Measurements from ENCODE around the gene UBL4A.

The UBL4A gene

DNA sequence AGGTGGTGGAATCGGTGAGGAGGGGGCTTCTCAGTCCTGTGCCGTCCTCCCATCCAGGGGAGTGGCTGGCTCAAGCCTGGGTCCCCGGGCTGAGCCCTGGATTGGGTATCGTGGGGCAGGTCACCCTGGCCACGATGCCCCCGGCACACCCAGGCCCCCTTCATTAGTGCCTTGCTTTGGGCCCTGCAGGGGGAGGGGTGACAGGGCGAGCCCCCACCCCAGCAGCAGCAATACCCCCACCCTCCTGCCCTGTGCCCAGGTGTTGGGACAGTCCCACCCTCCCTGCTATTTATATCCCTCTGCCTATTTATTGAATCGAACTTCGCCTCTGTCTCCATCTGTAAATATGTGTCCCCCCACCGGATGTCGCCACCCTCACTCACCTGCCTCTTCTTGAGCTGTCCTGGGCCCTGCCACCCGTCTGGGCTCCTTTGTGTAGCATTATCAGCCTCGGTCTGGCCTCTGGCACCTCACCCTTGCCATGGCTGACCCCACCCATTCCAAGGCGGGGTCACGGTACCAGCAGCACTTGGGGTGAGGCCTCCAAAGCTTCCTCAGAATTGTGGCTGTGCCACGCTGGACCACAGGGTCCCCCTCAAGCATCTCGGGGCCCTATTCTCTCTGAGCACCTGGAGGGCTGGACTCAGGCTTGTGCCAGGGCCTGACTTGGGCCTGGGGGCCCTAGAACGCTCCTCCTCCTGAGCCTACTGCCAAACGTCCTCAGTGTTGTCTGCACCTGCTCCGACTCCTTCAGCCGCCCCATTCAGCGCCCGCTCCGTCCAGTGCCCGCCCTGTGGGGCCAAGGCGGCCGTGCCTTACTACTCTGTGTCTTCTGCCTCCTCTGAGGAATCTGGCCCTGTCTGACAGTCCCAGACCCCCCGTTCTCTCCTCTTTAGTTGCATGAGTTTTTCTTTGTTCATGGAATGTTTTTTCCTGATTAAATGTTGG lies 13.5 kb downstream of the UBL4A start:
- in situ Hi-C loops (cut with HindIII; ENCODE audit: low pct_unique_long_range_greater_than_20kb, low sequenced_read_pairs), result no loop called here
- no peak for TF ChIP-seq JUND (IDR thresholded peaks at IDR 0.05; ENCODE audit: low read depth)
- no peak for DNase-seq (ENCODE audit: low read depth in 1 of 2, low spot score in 1 of 2)

DNA sequence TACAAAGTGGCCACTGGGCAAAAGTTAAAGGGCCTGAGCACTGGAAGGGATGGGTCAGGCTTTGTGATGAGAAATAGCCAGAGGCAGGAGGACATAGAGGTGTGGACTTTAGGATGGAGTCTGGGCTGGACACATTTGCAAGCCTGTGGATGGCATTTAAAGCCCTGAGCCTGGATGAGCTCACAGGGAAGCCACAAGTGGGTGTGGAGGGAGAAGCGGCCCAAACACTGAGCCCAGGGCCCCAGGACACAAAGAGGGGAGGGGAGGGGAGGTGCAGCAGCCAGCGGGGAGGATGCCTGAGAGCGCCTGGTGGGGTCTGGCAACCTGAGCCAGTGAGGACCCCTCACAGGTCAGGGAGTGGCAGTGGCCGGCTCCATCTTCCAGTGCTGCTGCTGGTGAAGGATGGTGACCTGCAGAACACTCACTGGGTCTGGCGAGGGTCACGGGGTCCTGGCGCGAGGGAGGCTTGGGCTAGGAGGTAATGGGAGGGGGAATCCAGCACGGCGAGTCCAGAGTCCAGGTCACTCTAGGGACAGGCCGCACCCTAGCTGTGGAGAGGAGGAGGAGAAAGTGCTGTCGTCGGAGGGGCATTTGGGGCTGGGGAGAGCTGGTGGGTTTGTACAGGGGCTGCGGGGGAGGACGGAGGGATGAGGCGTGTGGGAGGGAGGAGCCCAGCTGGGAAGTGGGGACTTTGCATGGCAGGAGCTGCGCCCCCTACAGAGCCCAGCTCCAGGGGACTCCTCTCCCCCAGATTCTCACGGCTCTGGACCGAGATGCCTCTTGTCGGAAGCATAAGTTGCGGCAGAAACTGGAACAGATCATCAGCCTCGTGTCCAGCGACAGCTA lies 14.4 kb downstream of the UBL4A start:
- in situ Hi-C loops (cut with HindIII; ENCODE audit: low pct_unique_long_range_greater_than_20kb, low sequenced_read_pairs), result no loop called here
- no peak for DNase-seq (ENCODE audit: low read depth in 1 of 2, low spot score in 1 of 2)
- TF ChIP-seq JUND (IDR thresholded peaks at IDR 0.05; ENCODE audit: low read depth), result no peak

DNA sequence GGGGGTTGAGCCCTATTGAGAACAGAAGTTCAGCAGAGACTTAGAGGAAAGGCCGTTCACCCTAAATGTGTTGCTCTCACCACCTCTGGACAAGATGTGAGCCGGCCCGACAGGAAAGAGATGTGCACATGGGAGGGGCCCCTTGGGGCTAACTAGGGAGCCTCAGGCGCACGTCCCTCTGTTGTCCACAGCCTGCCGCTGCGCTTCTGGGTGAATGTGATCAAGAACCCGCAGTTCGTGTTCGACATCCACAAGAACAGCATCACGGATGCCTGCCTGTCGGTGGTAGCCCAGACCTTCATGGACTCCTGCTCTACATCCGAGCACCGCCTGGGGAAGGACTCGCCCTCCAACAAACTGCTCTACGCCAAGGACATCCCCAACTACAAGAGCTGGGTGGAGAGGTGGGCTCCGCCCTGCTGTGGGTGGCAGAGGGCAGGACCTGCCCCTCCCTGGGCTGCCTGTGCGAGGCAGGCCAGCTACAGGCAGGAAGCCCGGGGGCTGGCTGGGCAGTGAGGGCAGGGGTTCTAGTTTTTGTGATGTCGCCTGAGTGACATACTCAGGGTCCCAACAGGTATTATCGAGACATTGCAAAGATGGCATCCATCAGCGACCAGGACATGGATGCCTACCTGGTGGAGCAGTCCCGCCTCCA lies 15.4 kb downstream of the UBL4A start:
- TF ChIP-seq JUND (IDR thresholded peaks at IDR 0.05; ENCODE audit: low read depth), result no peak
- DNase-seq (ENCODE audit: low read depth in 1 of 2, low spot score in 1 of 2), result no peak
- in situ Hi-C loops (cut with HindIII; ENCODE audit: low pct_unique_long_range_greater_than_20kb, low sequenced_read_pairs), result no loop called here

DNA sequence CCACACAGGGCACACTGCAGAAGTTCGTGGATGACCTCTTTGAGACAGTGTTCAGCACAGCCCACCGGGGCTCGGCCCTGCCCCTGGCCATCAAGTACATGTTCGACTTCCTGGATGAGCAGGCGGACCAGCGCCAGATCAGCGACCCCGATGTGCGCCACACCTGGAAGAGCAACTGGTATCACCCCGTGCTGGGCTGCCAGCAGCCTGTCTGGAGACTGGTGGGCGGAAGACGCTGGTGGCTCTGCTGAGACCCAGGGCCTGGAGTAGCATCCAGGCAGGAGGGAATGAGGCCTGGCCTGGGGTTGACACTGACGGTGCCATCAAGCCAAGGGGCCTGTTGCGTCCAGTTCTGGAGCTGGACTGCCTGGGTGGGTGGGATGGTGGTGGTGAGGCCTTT lies 16.0 kb downstream of the UBL4A start:
- DNase-seq (ENCODE audit: low read depth in 1 of 2, low spot score in 1 of 2), result no peak
- TF ChIP-seq JUND (IDR thresholded peaks at IDR 0.05; ENCODE audit: low read depth), result no peak
- in situ Hi-C loops (cut with HindIII; ENCODE audit: low pct_unique_long_range_greater_than_20kb, low sequenced_read_pairs), result no loop called here

DNA sequence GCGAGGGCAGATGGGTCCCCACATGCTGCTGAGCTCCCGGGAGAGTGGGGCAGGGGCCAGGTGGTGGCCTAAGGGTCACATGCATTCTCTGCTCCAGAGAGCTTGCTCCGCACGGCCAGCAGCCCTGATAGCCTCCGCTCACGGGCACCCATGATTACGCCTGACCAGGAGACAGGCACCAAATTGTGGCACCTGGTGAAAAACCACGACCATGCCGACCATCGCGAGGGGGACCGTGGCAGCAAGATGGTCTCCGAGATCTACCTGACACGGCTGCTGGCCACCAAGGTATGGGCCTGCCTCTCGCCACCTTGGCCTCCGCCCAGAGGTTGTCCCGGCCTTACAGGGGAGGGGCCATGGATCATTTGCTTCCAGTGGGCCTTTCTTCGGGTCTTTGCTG lies 16.5 kb downstream of the UBL4A start:
- TF ChIP-seq JUND (IDR thresholded peaks at IDR 0.05; ENCODE audit: low read depth), result no peak
- in situ Hi-C loops (cut with HindIII; ENCODE audit: low pct_unique_long_range_greater_than_20kb, low sequenced_read_pairs), result no loop called here
- no peak for DNase-seq (ENCODE audit: low read depth in 1 of 2, low spot score in 1 of 2)

DNA sequence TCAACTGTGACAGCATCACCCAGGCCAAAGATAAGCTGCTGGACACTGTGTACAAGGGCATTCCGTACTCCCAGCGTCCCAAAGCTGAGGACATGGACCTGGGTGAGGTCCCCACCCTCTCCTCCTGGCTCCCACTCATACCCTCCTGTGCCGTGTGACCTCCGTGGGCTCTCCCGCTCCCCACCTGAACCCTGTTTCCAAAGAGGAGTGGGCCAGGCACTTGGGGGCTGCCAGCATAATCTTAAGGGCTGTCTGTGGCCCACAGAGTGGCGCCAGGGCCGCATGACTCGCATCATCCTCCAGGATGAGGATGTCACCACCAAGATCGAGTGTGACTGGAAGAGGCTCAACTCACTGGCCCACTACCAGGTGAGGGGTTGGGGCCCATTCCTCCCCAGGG lies 17.3 kb downstream of the UBL4A start:
- in situ Hi-C loops (cut with HindIII; ENCODE audit: low pct_unique_long_range_greater_than_20kb, low sequenced_read_pairs), result no loop called here
- DNase-seq (ENCODE audit: low read depth in 1 of 2, low spot score in 1 of 2), result no peak
- TF ChIP-seq JUND (IDR thresholded peaks at IDR 0.05; ENCODE audit: low read depth), result no peak

DNA sequence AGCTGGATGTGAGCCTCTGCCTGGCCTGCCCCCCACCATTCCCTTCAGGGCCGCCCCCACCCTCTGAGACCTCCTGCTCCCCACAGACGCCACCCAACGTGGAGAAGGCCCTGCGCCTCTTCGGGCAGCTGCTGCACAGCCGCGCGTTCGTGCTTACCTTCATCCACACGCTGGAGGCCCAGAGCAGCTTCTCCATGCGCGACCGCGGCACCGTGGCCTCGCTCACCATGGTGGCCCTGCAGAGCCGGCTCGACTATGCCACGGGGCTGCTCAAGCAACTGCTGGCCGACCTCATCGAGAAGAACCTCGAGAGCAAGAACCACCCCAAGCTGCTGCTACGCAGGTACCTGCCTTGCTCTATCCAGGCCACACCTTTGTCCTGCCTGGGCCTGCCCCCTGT lies 18.2 kb downstream of the UBL4A start:
- no peak for TF ChIP-seq JUND (IDR thresholded peaks at IDR 0.05; ENCODE audit: low read depth)
- in situ Hi-C loops (cut with HindIII; ENCODE audit: low pct_unique_long_range_greater_than_20kb, low sequenced_read_pairs), result no loop called here
- no peak for DNase-seq (ENCODE audit: low read depth in 1 of 2, low spot score in 1 of 2)

DNA sequence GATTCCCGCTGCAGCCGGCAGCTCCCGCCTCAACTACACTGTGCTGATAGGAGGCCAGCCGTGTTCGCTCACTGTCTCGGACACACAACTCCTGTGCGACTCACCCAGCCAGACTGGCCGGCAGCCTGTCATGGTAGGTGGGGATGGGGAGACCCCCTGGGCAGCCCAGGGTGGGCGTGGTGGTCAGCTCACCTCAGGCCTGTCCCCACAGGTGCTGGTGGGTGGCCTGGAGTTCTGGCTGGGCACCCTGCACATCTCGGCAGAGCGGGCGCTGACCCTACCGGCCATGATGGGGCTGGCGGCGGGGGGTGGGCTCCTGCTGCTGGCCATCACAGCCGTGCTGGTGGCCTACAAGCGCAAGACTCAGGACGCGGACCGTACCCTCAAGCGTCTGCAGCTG lies 18.9 kb downstream of the UBL4A start:
- DNase-seq (ENCODE audit: low read depth in 1 of 2, low spot score in 1 of 2), result no peak
- in situ Hi-C loops (cut with HindIII; ENCODE audit: low pct_unique_long_range_greater_than_20kb, low sequenced_read_pairs), result no loop called here
- no peak for TF ChIP-seq JUND (IDR thresholded peaks at IDR 0.05; ENCODE audit: low read depth)

DNA sequence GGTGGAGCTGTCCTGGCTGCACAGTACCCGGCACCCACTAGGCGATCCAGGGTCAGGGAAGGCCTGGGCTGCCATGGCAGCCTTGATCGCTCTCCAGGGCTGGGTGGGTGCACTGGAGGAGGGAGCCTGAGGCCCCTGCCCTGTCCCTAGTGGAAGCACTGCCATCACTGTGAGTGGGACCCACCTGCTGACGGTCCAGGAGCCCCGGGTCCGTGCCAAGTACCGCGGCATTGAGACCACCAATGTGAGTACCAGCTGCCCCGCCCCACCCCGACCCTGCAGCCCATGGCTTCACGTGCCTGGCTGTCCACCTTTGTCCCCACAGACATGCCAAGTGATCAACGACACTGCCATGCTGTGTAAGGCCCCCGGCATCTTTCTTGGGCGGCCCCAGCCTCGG lies 19.5 kb downstream of the UBL4A start:
- in situ Hi-C loops (cut with HindIII; ENCODE audit: low pct_unique_long_range_greater_than_20kb, low sequenced_read_pairs), result no loop called here
- DNase-seq (ENCODE audit: low read depth in 1 of 2, low spot score in 1 of 2), result no peak
- no peak for TF ChIP-seq JUND (IDR thresholded peaks at IDR 0.05; ENCODE audit: low read depth)

DNA sequence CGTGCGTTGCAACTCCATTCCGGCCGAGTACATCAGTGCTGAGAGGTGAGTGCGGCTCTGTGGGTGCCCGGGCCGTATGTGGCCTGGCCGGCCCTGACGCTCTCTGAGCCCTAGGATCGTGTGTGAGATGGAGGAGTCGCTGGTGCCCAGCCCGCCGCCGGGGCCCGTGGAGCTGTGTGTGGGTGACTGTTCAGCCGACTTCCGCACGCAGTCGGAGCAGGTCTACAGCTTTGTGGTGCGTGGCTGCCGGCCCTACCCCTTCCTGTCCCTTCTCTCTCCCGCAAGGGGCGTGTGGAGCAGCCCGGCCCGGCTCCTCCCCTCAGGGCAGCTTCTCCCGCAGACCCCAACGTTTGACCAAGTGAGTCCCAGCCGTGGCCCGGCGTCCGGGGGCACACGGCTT lies 20.4 kb downstream of the UBL4A start:
- in situ Hi-C loops (cut with HindIII; ENCODE audit: low pct_unique_long_range_greater_than_20kb, low sequenced_read_pairs), result no loop called here
- no peak for TF ChIP-seq JUND (IDR thresholded peaks at IDR 0.05; ENCODE audit: low read depth)
- DNase-seq (ENCODE audit: low read depth in 1 of 2, low spot score in 1 of 2), result no peak

DNA sequence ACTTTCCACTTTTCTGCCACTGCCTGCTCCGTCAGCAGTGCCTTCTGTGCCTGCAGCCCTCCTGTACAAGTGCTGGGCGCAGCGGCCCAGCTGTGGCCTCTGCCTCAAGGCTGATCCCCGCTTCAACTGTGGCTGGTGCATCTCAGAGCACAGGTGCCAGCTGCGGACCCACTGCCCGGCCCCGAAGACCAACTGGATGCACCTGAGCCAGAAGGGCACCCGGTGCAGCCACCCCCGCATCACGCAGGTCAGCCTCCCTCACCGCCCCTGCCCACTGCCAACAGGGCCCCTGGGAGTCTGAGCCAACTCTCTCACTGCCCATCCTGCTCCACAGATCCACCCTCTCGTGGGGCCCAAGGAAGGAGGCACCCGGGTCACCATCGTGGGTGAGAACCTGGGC lies 20.8 kb downstream of the UBL4A start:
- in situ Hi-C loops (cut with HindIII; ENCODE audit: low pct_unique_long_range_greater_than_20kb, low sequenced_read_pairs), result no loop called here
- TF ChIP-seq JUND (IDR thresholded peaks at IDR 0.05; ENCODE audit: low read depth), result no peak
- DNase-seq (ENCODE audit: low read depth in 1 of 2, low spot score in 1 of 2), result no peak

DNA sequence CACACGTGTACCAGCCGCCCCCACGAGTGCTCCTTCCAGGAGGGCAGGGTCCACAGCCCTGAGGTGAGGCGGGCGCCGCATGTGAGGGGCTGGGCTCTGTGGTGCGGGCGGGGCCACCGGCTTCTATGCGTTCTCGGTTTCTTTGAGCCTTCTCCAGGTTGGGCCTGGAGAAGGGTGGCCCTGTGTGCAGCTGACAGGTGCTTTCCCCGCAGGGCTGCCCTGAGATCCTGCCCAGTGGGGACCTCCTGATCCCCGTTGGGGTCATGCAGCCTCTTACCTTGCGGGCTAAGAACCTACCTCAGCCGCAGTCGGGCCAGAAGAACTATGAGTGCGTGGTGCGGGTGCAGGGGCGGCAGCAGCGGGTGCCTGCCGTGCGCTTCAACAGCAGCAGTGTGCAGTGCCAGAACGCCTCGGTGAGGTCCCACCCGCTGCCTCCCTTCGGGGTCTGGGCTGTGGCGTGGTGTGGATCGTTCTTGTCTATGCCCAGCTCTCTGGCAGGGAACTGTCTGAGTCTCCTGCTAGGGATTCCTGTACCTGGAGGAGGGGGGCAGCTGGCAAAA lies 21.5 kb downstream of the UBL4A start:
- in situ Hi-C loops (cut with HindIII; ENCODE audit: low pct_unique_long_range_greater_than_20kb, low sequenced_read_pairs), result no loop called here
- DNase-seq (ENCODE audit: low read depth in 1 of 2, low spot score in 1 of 2), result no peak
- no peak for TF ChIP-seq JUND (IDR thresholded peaks at IDR 0.05; ENCODE audit: low read depth)
